Keratinocyte (primary cell): ENCODE data around the gene UBAP1. TPM values are rescaled to one million over a fixed set of nuclear protein-coding genes. Genes with fewer than 3 reads are reported as not detected.
A peak's percentile ranks its signal among the peaks of the same experiment; 100 is the strongest.

Experiments
- DNase-seq: peaks from one replicate; pipeline ENCODE4 v3.0.0-alpha.2; 2011; ENCODE audit warnings: low read depth, missing footprints, low spot score
- FAIRE-seq: peaks from 2 replicates; lab custom pipeline; 2011; peaks lifted over from hg19 to GRCh38; lab: Jason Lieb, UNC
- H2AFZ ChIP-seq: 2 replicates; pipeline ENCODE4 v1.6.0; 2012; ENCODE audit warnings: low read length, control low read depth, inconsistent platforms; ENCODE audit not compliant: control insufficient read depth
- H3K27ac ChIP-seq: 2 replicates; pipeline ENCODE4 v1.5.1; 2011; ENCODE audit warnings: low read length; ENCODE audit not compliant: control insufficient read depth, insufficient read depth
- H3K27me3 ChIP-seq: 3 replicates; pipeline ENCODE4 v1.6.0; 2011; ENCODE audit warnings: low read length; ENCODE audit not compliant: control insufficient read depth, insufficient read depth; ENCODE audit errors: extremely low read depth
- H3K36me3 ChIP-seq, 2 experiments: 2 replicates in 1 of 2; 3 replicates in 1 of 2; pipeline ENCODE4 v1.5.1; 2011; ENCODE audit warnings: low read length in 2 of 2, mild to moderate bottlenecking in 1 of 2; ENCODE audit not compliant: control insufficient read depth in 2 of 2, insufficient read depth in 2 of 2; ENCODE audit errors: extremely low read depth in 1 of 2
- H3K4me1 ChIP-seq: 3 replicates; pipeline ENCODE4 v1.5.1; 2011; ENCODE audit warnings: low read length; ENCODE audit not compliant: control insufficient read depth, insufficient read depth; ENCODE audit errors: extremely low read depth
- H3K4me2 ChIP-seq: 3 replicates; pipeline ENCODE4 v1.6.0; 2011; ENCODE audit warnings: low read depth, low read length; ENCODE audit not compliant: control insufficient read depth, insufficient read depth; ENCODE audit errors: extremely low read depth
- H3K4me3 ChIP-seq, 3 experiments: fragments of 200-600 bp in 1 of 3; sonication (generic) in 1 of 3; 2 replicates in 2 of 3; 3 replicates in 1 of 3; pipeline ENCODE4 v1.5.1; 2011 to 2016; ENCODE audit warnings: low read length in 3 of 3, mild to moderate bottlenecking in 3 of 3, control low read depth in 2 of 3, inconsistent platforms in 1 of 3, low read depth in 1 of 3, mixed read lengths in 1 of 3, mixed run types in 1 of 3, moderate library complexity in 1 of 3; ENCODE audit not compliant: control insufficient read depth in 2 of 3, insufficient read depth in 2 of 3; ENCODE audit errors: extremely low read depth in 1 of 3
- H3K79me2 ChIP-seq: 2 replicates; pipeline ENCODE4 v1.6.0; 2012; ENCODE audit warnings: low read length; ENCODE audit not compliant: control insufficient read depth, insufficient read depth
- H3K9ac ChIP-seq: 3 replicates; pipeline ENCODE4 v1.6.0; 2011; ENCODE audit warnings: low read length; ENCODE audit not compliant: control insufficient read depth, insufficient read depth; ENCODE audit errors: extremely low read depth
- H3K9me1 ChIP-seq: 3 replicates; pipeline ENCODE4 v1.6.0; 2011; ENCODE audit warnings: low read length; ENCODE audit not compliant: control insufficient read depth, insufficient read depth; ENCODE audit errors: extremely low read depth
- H3K9me3 ChIP-seq: 2 replicates; pipeline ENCODE4 v1.5.1; 2012; ENCODE audit warnings: low read depth, low read length; ENCODE audit not compliant: control insufficient read depth
- H4K20me1 ChIP-seq: 3 replicates; pipeline ENCODE4 v1.6.0; 2011; ENCODE audit warnings: low read length; ENCODE audit not compliant: control insufficient read depth, insufficient read depth; ENCODE audit errors: extremely low read depth
- CTCF ChIP-seq, 3 experiments: IDR thresholded peaks in 1 of 3; conservative IDR thresholded peaks in 1 of 3; optimal IDR thresholded peaks in 1 of 3; 2 replicates in 2 of 3; 3 replicates in 1 of 3; pipeline versions ENCODE3 to v1.5.1; 2011; ENCODE audit warnings: low read length in 3 of 3, mild to moderate bottlenecking in 3 of 3, moderate library complexity in 2 of 3, control low read depth in 1 of 3, inconsistent platforms in 1 of 3; ENCODE audit not compliant: insufficient read depth in 2 of 3; ENCODE audit errors: extremely low read depth in 1 of 3
- EZH2 ChIP-seq: IDR thresholded peaks from one replicate; pipeline ENCODE4 v1.6.1; 2012; ENCODE audit warnings: inconsistent platforms, mild to moderate bottlenecking, low read length, moderate library complexity
- dilution Hi-C: fragments of 300-500 bp; cut with MboI; formaldehyde crosslinking; loops from one replicate; pipeline ENCODE4 v1.7.0; 2020; ENCODE audit warnings: low sequenced_read_pairs; ENCODE audit not compliant: extremely low pct_ligation_motif_present
- polyA plus RNA-seq, 5 experiments: library from polyadenylated mRNA; depleted of rRNA in 3 of 5; stranded (reverse) in 3 of 5; stranded (forward) in 1 of 5; unstranded in 1 of 5; fragments of >200 nt; gene quantifications; 1 replicate in 1 of 5; 2 replicates in 3 of 5; 3 replicates in 1 of 5; pipeline versions ENCODE4 v1.2.1 to v1.2.3, GENCODE V29; 2011 to 2012; ENCODE audit warnings: missing spikeins in 2 of 5, low read depth in 1 of 5, low replicate concordance in 1 of 5

UBAP1 gene
- polyA plus RNA-seq, 1 donor (not counting 4 experiments of a cell fraction or from before 2014, with no cell fraction given) = 81.8 TPM

- H3K9me1 ChIP-seq = peaks cover 10% of the 10 kb centered on the region
- no peaks in the 10 kb centered on the region for H4K20me1 ChIP-seq
- H3K27me3 ChIP-seq = no peaks in the 10 kb centered on the region
- DNase-seq (no peak), FAIRE-seq (no peak)
- no peaks in the 10 kb centered on the region for H3K9me3 ChIP-seq
- TF ChIP-seq CTCF (optimal IDR thresholded peaks at IDR 0.05 in 1 of 3, IDR thresholded peaks at IDR 0.05 in 1 of 3, conservative IDR thresholded peaks at IDR 0.05 in 1 of 3; ENCODE audit: extremely low read depth in 1 of 3, insufficient read depth in 2 of 3, low read length in 3 of 3) = no peak
- no peak for TF ChIP-seq EZH2
- H3K4me2 ChIP-seq = no peak overlapping the region
- H2AFZ ChIP-seq = no peak overlapping the region
- H3K4me1 ChIP-seq = peaks cover 76% of the 10 kb centered on the region
- no peak overlapping the region for H3K4me3 ChIP-seq
- peaks cover 15% of the 10 kb centered on the region for H3K79me2 ChIP-seq
- no peak overlapping the region for H3K9ac ChIP-seq
- dilution Hi-C loops = no loop called here
- peaks cover 19 to 48% of the 10 kb centered on the region in 2 experiments for H3K36me3 ChIP-seq
- H3K27ac ChIP-seq = peak overlapping the region; percentile 30
Observed at GRCh38 chr9:34252016-34252415, 73.2 kb downstream of the UBAP1 start.

GRCh38 chr9:34252670-34253459 lies 74.0 kb downstream of the UBAP1 start:
- no peak for DNase-seq
- dilution Hi-C loops = no loop called here
- peak; percentile 76 for FAIRE-seq

More at GRCh38 chr9:34252670-34253459, 74.0 kb downstream of the UBAP1 start:
- Histone ChIP-seq H3K36me3 (peaks cover 22 to 52% of the 10 kb centered on the region in 2 experiments), H3K4me2 (peak overlapping the region; percentile 26), H3K27me3 (no peaks in the 10 kb centered on the region), H4K20me1 (no peaks in the 10 kb centered on the region), H3K9me1 (peaks cover 10% of the 10 kb centered on the region), H3K9me3 (no peaks in the 10 kb centered on the region), H3K4me1 (peaks cover 76% of the 10 kb centered on the region), H3K79me2 (peaks cover 9% of the 10 kb centered on the region), H3K9ac (peak overlapping the region; percentile 63), H2AFZ (no peak overlapping the region), H3K27ac (peak overlapping the region; percentile 87), H3K4me3 (no peak overlapping the region)
- no peak for TF ChIP-seq EZH2
- TF ChIP-seq CTCF (optimal IDR thresholded peaks at IDR 0.05 in 1 of 3, IDR thresholded peaks at IDR 0.05 in 1 of 3, conservative IDR thresholded peaks at IDR 0.05 in 1 of 3; ENCODE audit: extremely low read depth in 1 of 3, insufficient read depth in 2 of 3, low read length in 3 of 3) = peak; percentile 93 to 97 (median 95)
